ENCODE measurements around the gene CMKLR1. TPM values are rescaled to one million over a fixed set of nuclear protein-coding genes. Genes with fewer than 3 reads are reported as not detected.

The CMKLR1 gene
- total RNA-seq, 2 experiments from 2014 or later, result not detected

DNA sequence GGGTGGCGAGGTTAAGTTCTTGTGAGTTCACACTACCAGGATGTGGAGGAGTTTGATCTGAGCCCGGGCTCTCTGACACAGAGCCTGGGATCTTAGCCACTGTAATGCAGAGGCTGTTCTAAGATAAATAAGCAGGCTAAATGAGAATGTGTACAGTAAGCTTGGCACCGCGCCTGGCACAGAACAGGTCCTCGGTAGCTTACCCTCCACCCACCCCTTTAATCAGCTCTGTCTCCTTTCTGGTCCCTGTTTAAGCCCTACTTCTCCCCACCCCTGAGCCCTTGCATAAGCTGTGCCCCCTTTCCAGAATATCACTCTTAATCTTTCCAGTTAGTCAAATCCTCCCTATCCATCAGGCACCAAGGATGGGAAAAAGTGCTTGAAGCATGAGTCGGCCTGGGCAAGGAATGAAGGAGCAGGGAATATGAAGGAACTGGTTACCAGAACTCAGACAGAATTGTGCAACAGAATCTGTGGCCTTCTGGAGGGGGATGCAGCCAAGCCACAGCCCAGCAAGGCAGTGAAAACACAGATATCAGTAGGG lies 32.8 kb upstream of the CMKLR1 start:
- ChIA-PET POLR2A (no interaction called here), CTCF (no interaction called here)
- H3K27ac Mint-ChIP-seq, result no peak overlapping the region
- no peak for DNase-seq
- peaks cover 2% of the 10 kb centered on the region for H3K27me3 Mint-ChIP-seq
- H3K9me3 Mint-ChIP-seq, result peaks cover 17% of the 10 kb centered on the region
- H3K4me1 Mint-ChIP-seq, result no peaks in the 10 kb centered on the region
- H3K4me3 Mint-ChIP-seq, result no peak overlapping the region
- H3K36me3 Mint-ChIP-seq (ENCODE audit: low read depth), result no peaks in the 10 kb centered on the region

GRCh38 chr12:108370415-108370814 lies 31.3 kb upstream of the CMKLR1 start:
- Mint-ChIP-seq H3K27ac (no peak overlapping the region), H3K4me3 (no peak overlapping the region), H3K36me3 (ENCODE audit: low read depth) (no peaks in the 10 kb centered on the region), H3K4me1 (no peaks in the 10 kb centered on the region), H3K9me3 (peaks cover 15% of the 10 kb centered on the region), H3K27me3 (no peaks in the 10 kb centered on the region)
- DNase-seq, result no peak
- ChIA-PET POLR2A (no interaction called here), CTCF (no interaction called here)

- CTCF ChIA-PET, result no interaction called here
- no peak for DNase-seq
- Mint-ChIP-seq H3K4me1 (peaks cover 2% of the 10 kb centered on the region), H3K36me3 (ENCODE audit: low read depth) (no peaks in the 10 kb centered on the region), H3K4me3 (no peak overlapping the region), H3K9me3 (peaks cover 15% of the 10 kb centered on the region), H3K27me3 (no peaks in the 10 kb centered on the region), H3K27ac (no peak overlapping the region)
- POLR2A ChIA-PET, result no interaction called here
Observed at GRCh38 chr12:108369736-108370396, 30.8 kb upstream of the CMKLR1 start.

DNA sequence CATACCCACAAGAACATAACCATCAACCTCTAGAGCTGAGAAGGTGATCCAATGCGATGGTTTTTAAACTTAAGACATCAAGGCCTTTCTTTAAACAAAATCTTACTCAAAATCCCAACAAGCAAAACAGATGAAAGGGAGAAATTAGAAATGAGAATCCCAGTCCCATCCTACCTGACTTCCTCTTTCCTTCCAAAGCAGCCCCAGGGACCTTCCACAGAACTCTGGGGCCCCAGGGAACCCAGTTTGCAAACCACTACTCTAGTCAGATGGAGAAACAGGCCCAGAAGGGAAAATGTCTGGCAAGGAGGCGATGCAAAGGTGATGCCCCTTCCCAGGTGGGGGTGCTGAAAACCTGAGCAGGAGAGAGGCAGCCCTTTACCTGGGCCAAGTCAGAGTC lies 29.0 kb upstream of the CMKLR1 start:
- Mint-ChIP-seq H3K36me3 (ENCODE audit: low read depth) (no peaks in the 10 kb centered on the region), H3K9me3 (peaks cover 5% of the 10 kb centered on the region), H3K4me1 (peaks cover 2% of the 10 kb centered on the region), H3K27me3 (no peaks in the 10 kb centered on the region), H3K27ac (no peak overlapping the region), H3K4me3 (no peak overlapping the region)
- CTCF ChIA-PET, result no interaction called here
- no peak for DNase-seq
- POLR2A ChIA-PET, result no interaction called here

- Mint-ChIP-seq H3K27ac (no peak overlapping the region), H3K9me3 (no peaks in the 10 kb centered on the region), H3K4me1 (peaks cover 2% of the 10 kb centered on the region), H3K27me3 (no peaks in the 10 kb centered on the region), H3K4me3 (no peak overlapping the region), H3K36me3 (ENCODE audit: low read depth) (no peaks in the 10 kb centered on the region)
- POLR2A ChIA-PET, result no interaction called here
- no peak for DNase-seq
- CTCF ChIA-PET, result no interaction called here
Observed at GRCh38 chr12:108367436-108367835, 28.3 kb upstream of the CMKLR1 start.

DNA sequence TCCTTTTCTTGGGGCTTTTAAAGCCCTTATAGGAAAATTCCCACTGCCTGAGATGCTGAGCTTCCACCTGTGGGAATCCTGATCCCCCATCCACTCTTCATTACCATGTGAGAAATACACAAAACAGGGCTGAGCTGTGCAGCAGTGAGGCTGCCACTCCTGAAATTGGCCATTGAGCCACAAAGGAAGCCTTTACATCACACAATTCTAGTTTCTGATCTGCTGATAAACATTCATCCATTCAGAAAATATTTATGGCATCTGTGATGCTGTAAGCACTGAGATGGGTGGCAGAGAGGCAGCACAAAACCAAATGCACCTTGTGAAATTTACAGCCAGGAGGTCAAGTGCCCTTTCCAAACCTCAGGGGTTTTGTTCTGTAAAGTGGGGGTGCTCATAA lies 26.2 kb upstream of the CMKLR1 start:
- H3K27me3 Mint-ChIP-seq, result no peaks in the 10 kb centered on the region
- CTCF ChIA-PET, result interaction anchor here (0.6 kb wide), 1 partner anchor 149 kb away, joined by 5 read pairs; no protein-coding TSS in a partner anchor
- no peaks in the 10 kb centered on the region for H3K9me3 Mint-ChIP-seq
- no peak for DNase-seq
- POLR2A ChIA-PET, result no interaction called here
- no peak overlapping the region for H3K27ac Mint-ChIP-seq
- H3K4me1 Mint-ChIP-seq, result peaks cover 2% of the 10 kb centered on the region
- H3K36me3 Mint-ChIP-seq (ENCODE audit: low read depth), result no peaks in the 10 kb centered on the region
- H3K4me3 Mint-ChIP-seq, result no peak overlapping the region

- ChIA-PET CTCF (no interaction called here), POLR2A (no interaction called here)
- no peak for DNase-seq
- H3K4me1 Mint-ChIP-seq, result peaks cover 2% of the 10 kb centered on the region
- no peaks in the 10 kb centered on the region for H3K27me3 Mint-ChIP-seq
- no peaks in the 10 kb centered on the region for H3K9me3 Mint-ChIP-seq
- no peak overlapping the region for H3K4me3 Mint-ChIP-seq
- no peak overlapping the region for H3K27ac Mint-ChIP-seq
- no peaks in the 10 kb centered on the region for H3K36me3 Mint-ChIP-seq (ENCODE audit: low read depth)
Observed at GRCh38 chr12:108364879-108365278, 25.8 kb upstream of the CMKLR1 start.

GRCh38 chr12:108363565-108363964 lies 24.5 kb upstream of the CMKLR1 start:
- Mint-ChIP-seq H3K4me1 (peaks cover 2% of the 10 kb centered on the region), H3K4me3 (no peak overlapping the region), H3K36me3 (ENCODE audit: low read depth) (no peaks in the 10 kb centered on the region), H3K27me3 (no peaks in the 10 kb centered on the region), H3K9me3 (no peaks in the 10 kb centered on the region), H3K27ac (no peak overlapping the region)
- no peak for DNase-seq
- ChIA-PET POLR2A (no interaction called here), CTCF (no interaction called here)

DNA sequence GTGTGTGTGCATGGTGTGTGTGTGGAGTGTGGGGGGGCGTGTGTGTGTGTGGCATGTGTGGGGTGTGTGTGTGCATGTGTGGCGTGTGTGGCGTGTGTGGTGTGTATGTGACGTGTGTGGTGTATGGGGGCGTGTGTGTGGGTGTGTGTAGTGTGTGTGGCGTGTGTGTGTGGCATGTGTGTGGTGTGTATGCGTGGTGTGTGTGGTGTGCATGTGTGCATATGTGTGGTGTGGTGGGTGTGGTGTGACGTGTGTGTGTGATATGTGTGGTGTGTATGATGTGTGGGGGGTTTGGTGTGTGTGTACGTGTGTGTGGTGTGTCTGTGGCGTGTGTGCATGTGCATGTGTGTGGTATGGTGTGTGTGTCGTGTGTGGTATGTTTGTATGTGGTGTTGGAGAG lies 24.1 kb upstream of the CMKLR1 start:
- H3K27me3 Mint-ChIP-seq, result no peaks in the 10 kb centered on the region
- POLR2A ChIA-PET, result no interaction called here

DNA sequence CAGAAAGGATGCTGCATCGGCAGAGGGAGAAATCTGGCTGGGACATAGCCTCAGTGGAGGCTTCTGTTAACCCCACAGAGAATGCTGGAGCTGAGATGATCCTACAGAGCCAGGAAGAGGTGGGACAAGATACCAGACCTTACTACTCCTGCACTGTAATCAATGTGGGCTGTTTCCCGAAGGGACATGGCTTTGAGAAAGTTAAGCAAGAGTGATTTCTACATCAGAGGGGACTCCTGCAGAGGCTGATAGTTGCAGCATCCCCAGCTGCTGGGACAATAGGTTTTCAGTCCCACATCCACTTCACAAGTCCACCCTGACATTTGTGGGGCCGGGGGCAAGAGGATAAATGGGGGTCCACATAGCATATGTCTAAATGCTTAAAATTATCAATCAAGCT lies 22.5 kb upstream of the CMKLR1 start:
- ChIA-PET CTCF (no interaction called here), POLR2A (no interaction called here)
- no peak overlapping the region for H3K4me3 Mint-ChIP-seq
- no peaks in the 10 kb centered on the region for H3K27me3 Mint-ChIP-seq
- no peaks in the 10 kb centered on the region for H3K9me3 Mint-ChIP-seq
- no peak for DNase-seq
- H3K36me3 Mint-ChIP-seq (ENCODE audit: low read depth), result no peaks in the 10 kb centered on the region
- H3K4me1 Mint-ChIP-seq, result peaks cover 2% of the 10 kb centered on the region
- no peak overlapping the region for H3K27ac Mint-ChIP-seq

More for the DNA sequence above, 24.1 kb upstream of the CMKLR1 start:
- CTCF ChIA-PET, result no interaction called here
- peaks cover 2% of the 10 kb centered on the region for H3K4me1 Mint-ChIP-seq
- no peaks in the 10 kb centered on the region for H3K9me3 Mint-ChIP-seq
- no peak overlapping the region for H3K27ac Mint-ChIP-seq
- H3K36me3 Mint-ChIP-seq (ENCODE audit: low read depth), result no peaks in the 10 kb centered on the region
- H3K4me3 Mint-ChIP-seq, result no peak overlapping the region
- DNase-seq, result no peak

- Mint-ChIP-seq H3K27me3 (no peaks in the 10 kb centered on the region), H3K27ac (no peak overlapping the region), H3K4me1 (peaks cover 2% of the 10 kb centered on the region), H3K36me3 (ENCODE audit: low read depth) (no peaks in the 10 kb centered on the region), H3K4me3 (no peak overlapping the region), H3K9me3 (no peaks in the 10 kb centered on the region)
- no peak for DNase-seq
- CTCF ChIA-PET, result interaction anchor here (0.6 kb wide), 1 partner anchor 684 kb away, joined by 3 read pairs; no protein-coding TSS in a partner anchor
- POLR2A ChIA-PET, result no interaction called here
Observed at GRCh38 chr12:108360487-108360886, 21.4 kb upstream of the CMKLR1 start.

- DNase-seq, result no peak
- no peak overlapping the region for H3K4me3 Mint-ChIP-seq
- H3K27me3 Mint-ChIP-seq, result no peaks in the 10 kb centered on the region
- H3K36me3 Mint-ChIP-seq (ENCODE audit: low read depth), result no peaks in the 10 kb centered on the region
- H3K27ac Mint-ChIP-seq, result no peak overlapping the region
- no peaks in the 10 kb centered on the region for H3K9me3 Mint-ChIP-seq
- peaks cover 2% of the 10 kb centered on the region for H3K4me1 Mint-ChIP-seq
- ChIA-PET POLR2A (no interaction called here), CTCF (interaction anchor here (0.6 kb wide), 1 partner anchor 684 kb away, joined by 3 read pairs; no protein-coding TSS in a partner anchor)
Observed at GRCh38 chr12:108360057-108360456, 20.9 kb upstream of the CMKLR1 start.

- no peak overlapping the region for H3K27ac Mint-ChIP-seq
- no peak for DNase-seq
- ChIA-PET POLR2A (no interaction called here), CTCF (no interaction called here)
- H3K27me3 Mint-ChIP-seq, result no peaks in the 10 kb centered on the region
- no peaks in the 10 kb centered on the region for H3K4me1 Mint-ChIP-seq
- H3K4me3 Mint-ChIP-seq, result no peak overlapping the region
- no peaks in the 10 kb centered on the region for H3K36me3 Mint-ChIP-seq (ENCODE audit: low read depth)
- H3K9me3 Mint-ChIP-seq, result no peaks in the 10 kb centered on the region
Observed at GRCh38 chr12:108358580-108358965, 19.5 kb upstream of the CMKLR1 start.

GRCh38 chr12:108357834-108358579 lies 18.9 kb upstream of the CMKLR1 start:
- no peak for DNase-seq
- Mint-ChIP-seq H3K27ac (no peak overlapping the region), H3K27me3 (peaks cover 4% of the 10 kb centered on the region), H3K36me3 (ENCODE audit: low read depth) (no peaks in the 10 kb centered on the region), H3K4me1 (no peaks in the 10 kb centered on the region), H3K9me3 (no peaks in the 10 kb centered on the region), H3K4me3 (no peak overlapping the region)
- ChIA-PET POLR2A (no interaction called here), CTCF (no interaction called here)

Measured in activated CD4-positive, alpha-beta T cell treated with anti-CD3 and anti-CD28 coated beads, Interleukin-2, amount 10 ng/mL, durations not matched to agents 7 days and 5 days (primary cell).